GM06990 (cell line): ENCODE results near the gene ELMO1.

Experiments used
- DNase-seq: peaks from one replicate; pipeline ENCODE4 v3.0.0-alpha.2; 2011; ENCODE audit not compliant: insufficient read length; ENCODE audit errors: extremely low read depth
- H3K27me3 ChIP-seq: replicated peaks from 2 replicates; pipeline ENCODE4 v1.6.0; 2011; ENCODE audit warnings: low read length; ENCODE audit not compliant: control insufficient read depth, insufficient read depth
- H3K36me3 ChIP-seq: 2 replicates; pipeline ENCODE4 v1.5.1; 2011; ENCODE audit warnings: low read length; ENCODE audit not compliant: control insufficient read depth, insufficient read depth
- H3K4me3 ChIP-seq: replicated peaks from 2 replicates; pipeline ENCODE4 v1.5.1; 2011; ENCODE audit warnings: low read depth, mild to moderate bottlenecking, control low read depth, low read length
- TF ChIP-seq, protein P1 (sequence below): IDR thresholded peaks from 2 replicates; pipeline ENCODE4 v1.5.1; 2011; ENCODE audit warnings: low read length, control low read depth, mild to moderate bottlenecking, inconsistent platforms; ENCODE audit not compliant: insufficient read depth, poor library complexity, severe bottlenecking

ELMO1 gene

DNA sequence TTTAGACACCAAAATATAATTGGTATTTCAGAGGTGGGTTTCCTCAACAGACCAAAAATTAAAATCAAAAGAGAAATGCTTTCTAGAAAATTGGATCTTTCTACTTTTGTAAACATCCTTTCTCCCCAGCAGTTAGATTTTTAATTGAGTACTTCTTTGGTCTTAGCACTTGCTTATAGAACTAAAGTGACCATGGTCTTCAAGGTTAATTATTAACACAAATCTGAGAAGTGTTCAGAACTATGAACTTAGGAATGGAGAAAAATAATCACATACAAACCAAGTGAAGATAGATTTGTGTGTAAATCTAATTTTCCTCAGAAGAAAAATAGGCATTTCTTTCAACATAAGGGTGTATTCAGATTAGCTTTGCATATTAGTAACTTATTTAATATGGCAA is 355.4 kb downstream of the ELMO1 start:
- no peak for DNase-seq

DNA sequence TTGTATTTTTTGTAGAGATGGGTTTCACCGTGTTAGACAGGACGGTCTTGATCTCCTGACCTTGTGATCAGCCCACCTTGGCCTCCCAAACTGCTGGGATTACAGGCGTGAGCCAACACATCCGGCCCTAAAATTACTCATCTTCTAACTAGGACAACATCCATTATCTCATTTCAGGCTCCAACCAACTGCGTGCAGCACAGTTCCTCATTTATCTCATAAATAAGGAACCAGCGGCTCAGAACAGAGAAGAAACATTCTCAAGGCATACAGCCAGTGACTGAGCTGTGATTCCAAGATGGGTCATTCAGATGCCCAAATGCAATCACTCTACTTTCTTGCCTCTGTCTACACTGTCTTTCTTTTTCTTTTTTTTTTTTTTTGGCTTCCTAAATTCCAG is 356.1 kb downstream of the ELMO1 start:
- Histone ChIP-seq H3K36me3 (peaks cover 10% of the 10 kb centered on the region), H3K27me3 (no peaks in the 10 kb centered on the region), H3K4me3 (no peak overlapping the region)
- no peak for DNase-seq
- TF ChIP-seq, protein P1, sequence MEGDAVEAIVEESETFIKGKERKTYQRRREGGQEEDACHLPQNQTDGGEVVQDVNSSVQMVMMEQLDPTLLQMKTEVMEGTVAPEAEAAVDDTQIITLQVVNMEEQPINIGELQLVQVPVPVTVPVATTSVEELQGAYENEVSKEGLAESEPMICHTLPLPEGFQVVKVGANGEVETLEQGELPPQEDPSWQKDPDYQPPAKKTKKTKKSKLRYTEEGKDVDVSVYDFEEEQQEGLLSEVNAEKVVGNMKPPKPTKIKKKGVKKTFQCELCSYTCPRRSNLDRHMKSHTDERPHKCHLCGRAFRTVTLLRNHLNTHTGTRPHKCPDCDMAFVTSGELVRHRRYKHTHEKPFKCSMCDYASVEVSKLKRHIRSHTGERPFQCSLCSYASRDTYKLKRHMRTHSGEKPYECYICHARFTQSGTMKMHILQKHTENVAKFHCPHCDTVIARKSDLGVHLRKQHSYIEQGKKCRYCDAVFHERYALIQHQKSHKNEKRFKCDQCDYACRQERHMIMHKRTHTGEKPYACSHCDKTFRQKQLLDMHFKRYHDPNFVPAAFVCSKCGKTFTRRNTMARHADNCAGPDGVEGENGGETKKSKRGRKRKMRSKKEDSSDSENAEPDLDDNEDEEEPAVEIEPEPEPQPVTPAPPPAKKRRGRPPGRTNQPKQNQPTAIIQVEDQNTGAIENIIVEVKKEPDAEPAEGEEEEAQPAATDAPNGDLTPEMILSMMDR: no peak

More for the DNA sequence above, 355.4 kb downstream of the ELMO1 start:
- Histone ChIP-seq H3K4me3 (no peak overlapping the region), H3K36me3 (peaks cover 10% of the 10 kb centered on the region), H3K27me3 (no peaks in the 10 kb centered on the region)
- TF ChIP-seq, protein P1: no peak

DNA sequence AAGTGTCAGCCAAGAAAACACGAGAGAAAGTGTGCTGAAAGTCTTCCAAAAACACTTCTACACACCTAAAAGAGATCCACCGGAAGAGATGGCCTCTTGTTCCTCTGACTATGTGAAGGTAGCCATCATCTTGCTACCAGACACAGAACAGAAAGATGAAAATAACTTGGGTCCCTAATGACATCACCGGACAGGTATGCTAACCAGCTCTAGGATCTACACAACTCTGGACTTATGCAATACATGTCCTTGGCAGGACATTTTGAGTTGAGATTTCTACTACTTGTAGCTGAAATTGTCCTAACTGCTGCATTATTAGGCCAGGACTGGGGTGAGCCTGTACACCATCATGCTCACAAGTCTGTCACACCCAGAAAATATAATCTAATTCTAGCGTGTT is 358.7 kb downstream of the ELMO1 start:
- Histone ChIP-seq H3K4me3 (no peak overlapping the region), H3K27me3 (no peaks in the 10 kb centered on the region), H3K36me3 (peaks cover 10% of the 10 kb centered on the region)
- DNase-seq: no peak
- TF ChIP-seq, protein P1: no peak

DNA sequence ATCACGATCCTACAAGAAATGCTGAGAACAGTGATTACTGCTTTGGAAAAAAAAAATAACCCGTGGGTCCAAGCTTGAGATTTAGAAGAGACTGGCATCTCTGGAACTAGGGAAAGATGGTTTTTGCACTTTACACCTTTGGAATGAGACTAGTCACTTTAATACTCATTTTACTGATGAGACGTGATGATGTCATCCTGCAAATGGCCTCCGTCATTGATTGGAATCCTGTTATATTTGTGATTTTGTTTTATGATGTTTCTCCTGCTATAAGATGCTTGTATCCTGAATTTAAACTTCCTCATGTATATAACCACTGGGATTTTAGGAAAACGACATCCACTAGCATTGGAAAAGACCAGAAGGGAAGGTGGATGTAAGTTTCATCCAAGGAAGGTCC is 363.1 kb downstream of the ELMO1 start:
- TF ChIP-seq, protein P1: no peak
- no peak overlapping the region for H3K4me3 ChIP-seq
- DNase-seq: no peak

DNA sequence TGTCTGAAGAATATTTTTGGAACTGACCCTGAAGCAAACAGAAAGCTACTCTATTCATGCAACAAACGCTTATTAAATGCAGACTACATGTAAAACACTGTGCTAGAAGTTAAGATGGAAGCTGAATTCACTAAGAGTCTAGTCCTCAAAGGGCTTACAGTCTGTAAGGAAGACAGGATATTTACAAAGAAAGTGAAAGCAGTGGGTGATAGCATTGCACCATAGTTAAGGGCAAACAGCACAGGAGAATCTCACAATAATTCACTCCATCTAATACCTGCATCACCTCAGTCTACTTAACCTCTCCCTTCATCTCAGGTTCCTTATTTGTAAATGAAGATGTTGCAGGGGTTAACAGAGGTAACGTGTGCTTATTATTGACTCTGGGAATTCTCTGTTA is 364.4 kb downstream of the ELMO1 start:
- H3K27me3 ChIP-seq: no peaks in the 10 kb centered on the region
- DNase-seq: no peak
- peaks cover 4% of the 10 kb centered on the region for H3K36me3 ChIP-seq
- TF ChIP-seq, protein P1: no peak
- no peak overlapping the region for H3K4me3 ChIP-seq

More for the DNA sequence above, 363.1 kb downstream of the ELMO1 start:
- no peaks in the 10 kb centered on the region for H3K27me3 ChIP-seq
- H3K36me3 ChIP-seq: peaks cover 4% of the 10 kb centered on the region

DNA sequence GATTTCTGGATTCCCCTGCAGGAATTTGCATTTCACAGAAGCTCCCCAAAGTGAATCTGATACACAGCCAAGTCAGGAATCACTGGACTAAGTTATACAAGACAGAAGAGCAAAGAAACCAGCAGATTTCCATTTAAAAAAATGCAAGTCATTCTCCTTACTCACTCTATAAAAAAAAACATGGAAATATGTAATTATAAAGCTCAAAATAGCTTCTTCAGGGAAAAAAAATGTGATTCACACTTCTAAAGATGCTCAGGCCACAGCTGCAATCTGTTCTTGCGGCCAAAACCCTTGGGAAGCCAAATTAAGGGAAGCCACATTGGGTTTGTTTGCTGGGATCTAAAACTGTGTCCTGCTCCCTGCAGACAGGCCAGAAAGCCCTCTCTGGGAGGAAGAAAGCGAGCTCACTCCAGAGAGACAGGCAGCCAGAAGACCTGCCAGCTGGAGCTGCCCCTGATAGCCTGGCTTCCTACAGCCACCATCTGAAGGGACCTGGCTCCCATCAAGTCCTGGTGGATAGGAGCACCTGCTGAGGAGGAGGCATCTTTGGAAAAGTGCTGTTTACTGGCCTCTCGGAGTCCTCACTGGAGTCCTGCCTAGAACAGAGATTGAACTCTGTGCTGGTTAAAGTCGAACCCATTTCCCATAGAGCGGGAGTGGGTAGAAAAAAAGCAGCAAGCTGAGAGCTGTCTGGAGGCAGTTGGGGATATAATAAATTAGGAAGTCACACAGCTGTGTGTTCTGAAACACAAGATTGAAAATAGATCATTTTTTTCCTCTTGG is 365.2 kb downstream of the ELMO1 start:
- TF ChIP-seq, protein P1: no peak

More for the DNA sequence above, 365.2 kb downstream of the ELMO1 start:
- Histone ChIP-seq H3K36me3 (peaks cover 4% of the 10 kb centered on the region), H3K4me3 (no peak overlapping the region), H3K27me3 (no peaks in the 10 kb centered on the region)
- no peak for DNase-seq
